ENCODE data around the gene REN. TPM values are rescaled to one million over a fixed set of nuclear protein-coding genes. Genes with fewer than 3 reads are reported as not detected.

REN gene
- total RNA-seq, 2 donors from 2014 or later: not detected

DNA sequence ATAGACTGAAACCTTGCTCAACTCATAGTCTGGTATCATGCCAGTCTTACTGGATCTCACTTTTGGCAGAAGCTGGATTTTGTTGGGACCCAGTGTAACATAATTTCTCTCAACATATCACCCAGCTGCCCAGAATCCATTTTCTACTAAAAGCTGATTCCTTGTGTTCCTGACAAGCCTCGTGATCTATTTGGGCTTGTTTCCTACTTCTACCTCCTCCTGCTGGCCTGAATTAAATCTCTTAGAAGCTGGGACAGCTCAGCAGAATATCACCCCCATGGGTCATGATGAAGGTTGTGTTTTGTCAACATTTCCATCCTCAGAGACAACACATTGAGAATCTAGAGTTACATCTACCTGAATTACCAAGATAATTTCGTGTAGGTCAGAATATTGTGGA, 40.0 kb upstream of the REN start:
- no peak for ATAC-seq (ENCODE audit: insufficient number of reproducible peaks, low FRiP score, low read depth)
- H3K27me3 ChIP-seq (replicated peaks; ENCODE audit: insufficient read depth): peaks cover 6% of the 10 kb centered on the region
- TF ChIP-seq, protein P1, sequence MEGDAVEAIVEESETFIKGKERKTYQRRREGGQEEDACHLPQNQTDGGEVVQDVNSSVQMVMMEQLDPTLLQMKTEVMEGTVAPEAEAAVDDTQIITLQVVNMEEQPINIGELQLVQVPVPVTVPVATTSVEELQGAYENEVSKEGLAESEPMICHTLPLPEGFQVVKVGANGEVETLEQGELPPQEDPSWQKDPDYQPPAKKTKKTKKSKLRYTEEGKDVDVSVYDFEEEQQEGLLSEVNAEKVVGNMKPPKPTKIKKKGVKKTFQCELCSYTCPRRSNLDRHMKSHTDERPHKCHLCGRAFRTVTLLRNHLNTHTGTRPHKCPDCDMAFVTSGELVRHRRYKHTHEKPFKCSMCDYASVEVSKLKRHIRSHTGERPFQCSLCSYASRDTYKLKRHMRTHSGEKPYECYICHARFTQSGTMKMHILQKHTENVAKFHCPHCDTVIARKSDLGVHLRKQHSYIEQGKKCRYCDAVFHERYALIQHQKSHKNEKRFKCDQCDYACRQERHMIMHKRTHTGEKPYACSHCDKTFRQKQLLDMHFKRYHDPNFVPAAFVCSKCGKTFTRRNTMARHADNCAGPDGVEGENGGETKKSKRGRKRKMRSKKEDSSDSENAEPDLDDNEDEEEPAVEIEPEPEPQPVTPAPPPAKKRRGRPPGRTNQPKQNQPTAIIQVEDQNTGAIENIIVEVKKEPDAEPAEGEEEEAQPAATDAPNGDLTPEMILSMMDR (IDR thresholded peaks at IDR 0.05): no peak
- no peaks in the 10 kb centered on the region for H3K9me3 ChIP-seq
- no peaks in the 10 kb centered on the region for H3K36me3 ChIP-seq
- H3K4me3 ChIP-seq: no peak overlapping the region
- no peak for DNase-seq (ENCODE audit: low spot score)
- no peak overlapping the region for H3K27ac ChIP-seq
- no peaks in the 10 kb centered on the region for H3K4me1 ChIP-seq (ENCODE audit: control insufficient read depth in 1 of 2, low read depth in 2 of 2)

DNA sequence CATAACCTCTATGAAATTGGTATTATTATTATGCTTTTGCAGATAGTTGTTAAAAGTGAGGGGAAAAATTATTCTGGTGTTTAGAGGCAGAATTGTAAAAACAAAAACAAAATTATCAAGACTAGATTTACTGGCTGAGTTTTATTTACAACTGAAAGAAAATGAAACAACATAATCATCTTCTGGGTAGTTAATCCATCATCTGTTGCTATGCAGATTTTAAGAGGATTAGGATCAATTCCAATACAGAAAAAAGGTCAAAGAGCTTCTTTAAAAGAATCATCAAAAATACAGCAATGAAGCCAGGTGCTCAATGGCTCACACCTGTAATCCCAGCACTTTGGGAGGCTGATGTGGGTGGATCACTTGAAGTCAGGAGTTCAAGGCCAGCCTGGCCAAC, 39.3 kb upstream of the REN start:
- no peak overlapping the region for H3K4me3 ChIP-seq
- no peaks in the 10 kb centered on the region for H3K36me3 ChIP-seq
- no peak overlapping the region for H3K27ac ChIP-seq
- ATAC-seq (ENCODE audit: insufficient number of reproducible peaks, low FRiP score, low read depth) (no peak), DNase-seq (ENCODE audit: low spot score) (no peak)
- TF ChIP-seq, protein P1 (IDR thresholded peaks at IDR 0.05): no peak
- H3K27me3 ChIP-seq (replicated peaks; ENCODE audit: insufficient read depth): peaks cover 6% of the 10 kb centered on the region
- H3K9me3 ChIP-seq: no peaks in the 10 kb centered on the region
- H3K4me1 ChIP-seq (ENCODE audit: control insufficient read depth in 1 of 2, low read depth in 2 of 2): no peaks in the 10 kb centered on the region

DNA sequence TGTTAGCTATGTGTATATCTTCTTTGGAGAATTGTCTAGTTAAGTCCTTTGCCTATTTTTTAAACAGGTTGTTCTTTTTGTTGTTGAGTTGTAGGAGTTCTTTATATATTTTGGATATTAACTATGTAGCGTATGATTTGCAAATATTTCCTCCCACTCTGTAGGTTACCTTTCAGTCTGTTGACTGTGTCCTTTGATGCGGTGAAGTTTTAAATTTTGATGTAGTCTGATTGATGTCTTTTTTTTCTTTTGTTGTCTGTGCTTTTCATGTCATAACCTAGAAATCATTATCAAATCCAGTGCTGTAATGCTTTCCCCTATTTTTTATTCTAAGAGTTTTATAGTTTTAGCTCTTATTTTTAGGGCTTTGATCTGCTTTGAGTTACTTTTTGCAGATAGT, 38.8 kb upstream of the REN start:
- ATAC-seq (ENCODE audit: insufficient number of reproducible peaks, low FRiP score, low read depth) (no peak), DNase-seq (ENCODE audit: low spot score) (no peak)
- Histone ChIP-seq H3K27me3 (replicated peaks; ENCODE audit: insufficient read depth) (peaks cover 6% of the 10 kb centered on the region), H3K4me1 (ENCODE audit: control insufficient read depth in 1 of 2, low read depth in 2 of 2) (no peaks in the 10 kb centered on the region), H3K27ac (no peak overlapping the region), H3K4me3 (no peak overlapping the region), H3K36me3 (no peaks in the 10 kb centered on the region), H3K9me3 (no peaks in the 10 kb centered on the region)
- TF ChIP-seq, protein P1 (IDR thresholded peaks at IDR 0.05): no peak

DNA sequence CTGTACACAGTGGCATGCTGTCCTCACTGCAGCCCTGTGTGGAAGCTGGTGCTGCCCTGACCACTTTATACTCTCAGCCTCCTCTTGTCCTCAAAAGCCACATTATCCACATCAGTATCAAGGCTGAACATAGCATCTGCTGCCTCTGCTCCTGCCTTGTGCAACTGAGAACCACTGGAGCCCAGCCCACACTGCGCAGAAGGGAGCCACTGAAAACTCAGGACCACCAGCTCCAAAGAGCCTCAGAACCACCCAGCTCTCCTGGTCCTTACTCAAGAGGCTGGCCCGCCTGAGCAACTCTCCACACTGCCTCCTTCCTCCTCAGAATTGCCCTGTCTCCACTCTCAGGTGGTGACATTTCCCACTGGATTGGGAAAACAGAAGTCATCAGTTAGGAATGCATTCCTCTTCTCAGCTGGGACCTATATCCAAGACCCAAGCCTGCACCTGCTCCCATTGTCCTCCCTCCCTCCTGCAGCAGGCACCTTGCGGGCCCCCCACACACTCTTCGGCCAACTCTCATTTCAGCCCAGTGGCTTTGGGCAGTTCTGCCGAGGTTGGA, 37.1 kb upstream of the REN start:
- Histone ChIP-seq H3K27ac (no peak overlapping the region), H3K4me1 (ENCODE audit: control insufficient read depth in 1 of 2, low read depth in 2 of 2) (no peaks in the 10 kb centered on the region), H3K4me3 (no peak overlapping the region), H3K27me3 (replicated peaks; ENCODE audit: insufficient read depth) (peaks cover 6% of the 10 kb centered on the region), H3K9me3 (no peaks in the 10 kb centered on the region), H3K36me3 (no peaks in the 10 kb centered on the region)
- TF ChIP-seq, protein P1 (IDR thresholded peaks at IDR 0.05): no peak
- ATAC-seq (ENCODE audit: insufficient number of reproducible peaks, low FRiP score, low read depth): no peak
- DNase-seq (ENCODE audit: low spot score): no peak

DNA sequence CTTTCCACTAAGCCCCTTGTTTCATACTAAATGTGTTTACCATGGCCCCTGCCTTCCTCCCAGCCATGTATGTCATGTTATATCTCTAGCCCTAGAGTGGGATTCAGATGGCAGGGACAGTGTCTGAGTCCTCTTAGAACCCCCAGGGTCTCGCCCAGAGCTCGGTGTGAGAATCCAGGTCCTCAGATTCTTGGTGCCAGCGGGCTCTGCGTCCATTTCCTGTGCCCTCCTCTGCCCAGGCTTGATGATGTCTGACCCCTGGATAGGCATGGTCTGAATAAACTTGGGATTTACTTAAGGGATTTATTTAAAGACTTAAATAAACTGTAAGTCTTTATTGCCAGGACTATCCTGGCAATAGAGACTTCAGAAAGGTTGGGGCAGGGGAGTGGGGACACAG, 36.3 kb upstream of the REN start:
- H3K27me3 ChIP-seq (replicated peaks; ENCODE audit: insufficient read depth): peaks cover 6% of the 10 kb centered on the region
- ATAC-seq (ENCODE audit: insufficient number of reproducible peaks, low FRiP score, low read depth): no peak

More for the DNA sequence above, 36.3 kb upstream of the REN start:
- Histone ChIP-seq H3K4me1 (ENCODE audit: control insufficient read depth in 1 of 2, low read depth in 2 of 2) (no peaks in the 10 kb centered on the region), H3K4me3 (no peak overlapping the region), H3K9me3 (no peaks in the 10 kb centered on the region), H3K36me3 (no peaks in the 10 kb centered on the region), H3K27ac (no peak overlapping the region)
- TF ChIP-seq, protein P1 (IDR thresholded peaks at IDR 0.05): no peak
- no peak for DNase-seq (ENCODE audit: low spot score)
